ENCODE measurements around the gene CALD1. TPM values are rescaled to one million over a fixed set of nuclear protein-coding genes. Genes with fewer than 3 reads are reported as not detected.

CALD1 gene
- total RNA-seq, 1 donor from 2014 or later: 118 TPM

DNA sequence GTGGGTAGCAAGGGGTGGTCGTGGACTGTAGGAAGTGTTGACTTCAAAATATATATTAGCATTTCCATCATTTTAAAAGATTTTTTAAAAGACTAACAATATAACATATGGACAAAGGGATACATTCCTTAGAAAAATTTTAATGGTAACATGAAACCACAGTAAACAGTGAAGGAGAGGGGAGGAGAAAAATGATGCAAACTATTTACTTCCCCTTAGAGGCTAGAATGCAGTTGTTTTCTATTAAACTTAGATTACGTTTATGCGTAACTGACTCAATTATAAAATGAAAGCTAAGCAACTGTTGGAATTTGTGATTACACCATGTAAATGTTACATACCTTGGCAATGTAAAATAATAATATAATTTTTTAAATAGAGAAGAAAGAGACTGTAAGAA is 41.3 kb downstream of the CALD1 start:
- Mint-ChIP-seq H3K9me3 (no peaks in the 10 kb centered on the region), H3K27me3 (ENCODE audit: insufficient read depth, low read depth) (no peaks in the 10 kb centered on the region), H3K4me3 (no peak overlapping the region), H3K36me3 (peaks cover 3% of the 10 kb centered on the region), H3K4me1 (no peaks in the 10 kb centered on the region), H3K27ac (no peak overlapping the region)
- TF ChIP-seq EZH2phosphoT487 (IDR thresholded peaks at IDR 0.05) (no peak), EZH2 (IDR thresholded peaks at IDR 0.05) (no peak), CTCF (IDR thresholded peaks at IDR 0.05) (no peak)
- no peak overlapping the region for H3K4me2 ChIP-seq
- H3K36me3 ChIP-seq: no peaks in the 10 kb centered on the region
- H3K27ac ChIP-seq: no peak overlapping the region
- H3K9ac ChIP-seq: no peak overlapping the region
- no peaks in the 10 kb centered on the region for H3K27me3 ChIP-seq
- no peaks in the 10 kb centered on the region for H3F3A ChIP-seq (ENCODE audit: low read depth)
- no peak overlapping the region for H2AFZ ChIP-seq (replicated peaks)
- H3K9me3 ChIP-seq (ENCODE audit: low read depth): no peaks in the 10 kb centered on the region
- no peaks in the 10 kb centered on the region for H4K20me1 ChIP-seq (ENCODE audit: low read depth)
- H3K4me1 ChIP-seq: no peaks in the 10 kb centered on the region
- DNase-seq (ENCODE audit: low spot score): no peak
- H3K79me2 ChIP-seq (ENCODE audit: low read depth): no peaks in the 10 kb centered on the region
- no peak overlapping the region for H3K4me3 ChIP-seq

- Histone ChIP-seq H4K20me1 (ENCODE audit: low read depth) (no peaks in the 10 kb centered on the region), H3K27ac (no peak overlapping the region), H3K79me2 (ENCODE audit: low read depth) (no peaks in the 10 kb centered on the region), H3K9ac (no peak overlapping the region), H3K9me3 (ENCODE audit: low read depth) (no peaks in the 10 kb centered on the region), H3K4me3 (no peak overlapping the region), H3K4me1 (no peaks in the 10 kb centered on the region), H3F3A (ENCODE audit: low read depth) (no peaks in the 10 kb centered on the region), H3K36me3 (no peaks in the 10 kb centered on the region), H3K27me3 (no peaks in the 10 kb centered on the region), H3K4me2 (no peak overlapping the region), H2AFZ (replicated peaks) (no peak overlapping the region)
- no peak for DNase-seq (ENCODE audit: low spot score)
- no peaks in the 10 kb centered on the region for H3K9me3 Mint-ChIP-seq
- peaks cover 2% of the 10 kb centered on the region for H3K4me1 Mint-ChIP-seq
- no peaks in the 10 kb centered on the region for H3K36me3 Mint-ChIP-seq
- no peak overlapping the region for H3K27ac Mint-ChIP-seq
- H3K27me3 Mint-ChIP-seq (ENCODE audit: insufficient read depth, low read depth): no peaks in the 10 kb centered on the region
- H3K4me3 Mint-ChIP-seq: no peak overlapping the region
- no peak for TF ChIP-seq CTCF (IDR thresholded peaks at IDR 0.05)
- TF ChIP-seq EZH2 (IDR thresholded peaks at IDR 0.05): no peak
- TF ChIP-seq EZH2phosphoT487 (IDR thresholded peaks at IDR 0.05): no peak
Observed at GRCh38 chr7:134823400-134823799, 44.0 kb downstream of the CALD1 start.

GRCh38 chr7:134825666-134826065 is 46.2 kb downstream of the CALD1 start:
- DNase-seq (ENCODE audit: low spot score): no peak
- no peak overlapping the region for H3K9ac ChIP-seq
- TF ChIP-seq EZH2 (IDR thresholded peaks at IDR 0.05): no peak
- TF ChIP-seq EZH2phosphoT487 (IDR thresholded peaks at IDR 0.05): no peak
- TF ChIP-seq CTCF (IDR thresholded peaks at IDR 0.05): no peak
- peaks cover 2% of the 10 kb centered on the region for H3K4me1 Mint-ChIP-seq
- H3K27ac ChIP-seq: no peak overlapping the region
- no peaks in the 10 kb centered on the region for H3F3A ChIP-seq (ENCODE audit: low read depth)
- H3K4me1 ChIP-seq: no peaks in the 10 kb centered on the region
- no peak overlapping the region for H2AFZ ChIP-seq (replicated peaks)
- H3K27ac Mint-ChIP-seq: no peak overlapping the region
- H4K20me1 ChIP-seq (ENCODE audit: low read depth): no peaks in the 10 kb centered on the region
- no peaks in the 10 kb centered on the region for H3K36me3 Mint-ChIP-seq
- no peaks in the 10 kb centered on the region for H3K36me3 ChIP-seq
- no peaks in the 10 kb centered on the region for H3K79me2 ChIP-seq (ENCODE audit: low read depth)
- no peaks in the 10 kb centered on the region for H3K27me3 Mint-ChIP-seq (ENCODE audit: insufficient read depth, low read depth)
- no peaks in the 10 kb centered on the region for H3K27me3 ChIP-seq
- H3K9me3 Mint-ChIP-seq: no peaks in the 10 kb centered on the region
- H3K9me3 ChIP-seq (ENCODE audit: low read depth): no peaks in the 10 kb centered on the region
- no peak overlapping the region for H3K4me3 ChIP-seq
- H3K4me2 ChIP-seq: no peak overlapping the region
- H3K4me3 Mint-ChIP-seq: no peak overlapping the region

Measured in neural progenitor cell (in vitro differentiated cells).